Stimulated activated CD8-positive, alpha-beta memory T cell treated with anti-CD3 and anti-CD28 coated beads, Interleukin-4, amount 100 ng/mL, for 1 hour (primary cell): ENCODE results near the gene NR3C1.

Experiments
- DNase-seq, 2 donors: peaks; one replicate each; pipeline ENCODE4 v3.0.0-alpha.2; 2020; ENCODE audit warnings: low read depth in 2 of 2, low spot score in 1 of 2

The NR3C1 gene

GRCh38 chr5:143403593-143404415 lies at the start of gene NR3C1:
NR3C1 (minus strand) TSS chr5:143403686; CDS start chr5:143400839, 2,847 bp downstream.
- peak; percentile 66 to 75 for DNase-seq

- no peak for DNase-seq
These were observed 46.3 kb upstream of the NR3C1 start for GRCh38 chr5:143449772-143450171.

- no peak for DNase-seq
These were observed 45.0 kb upstream of the NR3C1 start for GRCh38 chr5:143448518-143448917.

GRCh38 chr5:143447983-143448382 lies 44.5 kb upstream of the NR3C1 start:
- DNase-seq = no peak

GRCh38 chr5:143446535-143447226 lies 43.2 kb upstream of the NR3C1 start:
- DNase-seq = no peak

- no peak for DNase-seq
These were observed 42.3 kb upstream of the NR3C1 start for GRCh38 chr5:143445776-143446175.

- DNase-seq = no peak
These were observed 39.8 kb upstream of the NR3C1 start for GRCh38 chr5:143443330-143443729.

GRCh38 chr5:143442385-143442784 lies 38.9 kb upstream of the NR3C1 start:
- DNase-seq = no peak

GRCh38 chr5:143440448-143441115 lies 37.1 kb upstream of the NR3C1 start:
- no peak for DNase-seq

- DNase-seq = no peak
These were observed 34.3 kb upstream of the NR3C1 start for GRCh38 chr5:143437666-143438273.

- no peak for DNase-seq
These were observed 33.4 kb upstream of the NR3C1 start for GRCh38 chr5:143436871-143437270.

- peak; percentile 5 to 9 for DNase-seq
These were observed 31.7 kb upstream of the NR3C1 start for GRCh38 chr5:143435210-143435657.

- peak in 1 of 2 donors; percentile 23 for DNase-seq
These were observed 31.0 kb upstream of the NR3C1 start for GRCh38 chr5:143434261-143435209.

- DNase-seq = no peak
These were observed 30.2 kb upstream of the NR3C1 start for GRCh38 chr5:143433670-143434069.

GRCh38 chr5:143432658-143433239 lies 29.3 kb upstream of the NR3C1 start:
- no peak for DNase-seq

- DNase-seq = no peak
These were observed 28.3 kb upstream of the NR3C1 start for GRCh38 chr5:143431789-143432188.

- DNase-seq = no peak
These were observed 25.4 kb upstream of the NR3C1 start for GRCh38 chr5:143428738-143429420.

- no peak for DNase-seq
These were observed 24.7 kb upstream of the NR3C1 start for GRCh38 chr5:143428155-143428554.

GRCh38 chr5:143427122-143427735 lies 23.7 kb upstream of the NR3C1 start:
- no peak for DNase-seq
